GM18907 (cell line): Measurements from ENCODE around the gene ZNF322.

Source experiments
- ATAC-seq: cut with Tn5 transposase; IDR thresholded peaks from one replicate; pipeline ENCODE4 v1.9.1; 2021; ENCODE audit warnings: mild to moderate bottlenecking, moderate library complexity; ENCODE audit not compliant: unreplicated experiment

The ZNF322 gene

DNA sequence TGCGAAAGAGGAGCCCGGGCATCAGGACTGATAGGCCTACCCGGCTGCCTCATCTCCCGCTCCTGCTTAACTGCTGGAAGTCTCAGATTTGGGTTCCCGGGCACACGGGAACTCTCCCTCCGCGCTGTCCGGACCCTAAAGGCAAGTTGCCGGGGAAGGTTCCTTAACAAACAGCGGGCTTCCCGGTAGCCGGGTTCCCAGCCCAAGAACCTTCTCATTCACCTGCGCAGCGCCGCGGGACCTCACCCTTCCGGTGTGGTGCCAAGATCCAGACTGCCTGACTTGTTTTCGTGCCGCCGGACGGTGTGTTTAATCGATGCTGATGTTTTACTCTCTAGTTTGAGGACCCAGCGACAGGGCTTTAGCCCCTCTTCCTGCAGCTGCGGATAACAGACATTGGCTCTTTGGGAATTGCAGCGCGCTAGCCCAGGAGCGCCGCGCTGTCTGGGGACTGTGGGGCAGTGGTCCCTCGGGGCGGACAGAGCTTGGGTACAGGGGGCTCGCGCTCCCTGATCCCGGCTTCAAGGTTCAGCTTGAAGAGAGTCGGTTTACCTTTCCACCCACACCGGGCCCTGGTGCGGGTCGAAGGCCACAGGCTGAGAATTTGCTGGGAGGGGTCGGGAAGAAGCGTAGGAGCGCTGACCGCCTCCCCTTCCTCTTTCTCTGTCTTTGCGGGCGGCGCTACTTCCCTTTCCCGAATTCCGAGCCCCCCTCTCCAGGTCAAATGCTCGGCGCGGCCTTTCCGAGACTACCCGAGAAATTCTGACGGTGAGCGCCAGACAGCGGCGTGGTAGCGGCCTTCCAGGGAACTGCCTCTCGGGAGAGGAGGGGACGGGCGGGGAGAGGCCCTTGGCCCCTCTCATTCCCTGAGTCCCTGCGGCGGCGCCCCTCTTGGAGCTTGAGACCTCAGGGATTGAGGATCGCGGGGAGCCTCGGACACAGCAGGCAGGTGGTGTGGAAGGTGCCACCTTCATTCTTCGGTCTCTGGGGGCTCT is 45.6 kb downstream of the ZNF322 start:
- no peak for ATAC-seq

DNA sequence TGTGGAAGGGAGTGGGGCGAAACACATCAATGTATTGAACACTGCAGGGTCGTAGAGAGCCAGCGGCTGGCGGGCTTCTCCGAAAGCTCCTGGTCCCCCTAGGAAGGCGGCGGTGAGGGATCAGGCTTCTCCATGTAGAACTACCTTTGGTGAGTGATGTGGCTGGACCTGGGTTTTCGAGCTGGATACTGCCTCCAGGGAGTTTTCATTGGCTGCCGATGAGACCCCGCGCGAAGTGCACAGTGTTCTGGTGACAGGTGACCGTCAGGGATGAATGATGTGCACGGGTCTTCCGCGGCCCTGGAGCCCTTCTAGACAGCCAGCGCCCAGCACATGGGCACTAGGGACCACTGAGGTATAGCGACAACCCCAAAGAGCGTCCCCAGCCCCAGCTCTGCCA is 46.3 kb downstream of the ZNF322 start:
- ATAC-seq: no peak

DNA sequence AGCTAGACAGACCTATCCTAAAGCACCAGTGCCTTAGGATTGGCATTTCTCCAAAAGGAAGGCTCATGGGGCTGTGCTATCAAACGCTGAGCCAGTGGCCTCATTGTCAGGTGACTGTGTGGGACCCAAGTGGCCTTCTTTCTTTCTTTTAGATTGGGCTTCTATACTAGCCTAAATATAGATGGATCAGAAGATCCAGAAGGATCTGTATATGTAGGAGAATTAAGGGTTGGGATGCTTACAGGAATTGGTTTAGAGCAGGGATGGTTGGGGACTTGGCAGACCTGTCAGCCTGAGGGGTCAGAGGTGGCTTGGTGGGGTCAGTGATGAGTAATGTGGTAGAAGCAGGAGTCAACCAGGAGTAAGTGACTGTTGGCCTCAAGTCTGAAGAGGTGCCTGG is 47.9 kb downstream of the ZNF322 start:
- ATAC-seq: no peak

DNA sequence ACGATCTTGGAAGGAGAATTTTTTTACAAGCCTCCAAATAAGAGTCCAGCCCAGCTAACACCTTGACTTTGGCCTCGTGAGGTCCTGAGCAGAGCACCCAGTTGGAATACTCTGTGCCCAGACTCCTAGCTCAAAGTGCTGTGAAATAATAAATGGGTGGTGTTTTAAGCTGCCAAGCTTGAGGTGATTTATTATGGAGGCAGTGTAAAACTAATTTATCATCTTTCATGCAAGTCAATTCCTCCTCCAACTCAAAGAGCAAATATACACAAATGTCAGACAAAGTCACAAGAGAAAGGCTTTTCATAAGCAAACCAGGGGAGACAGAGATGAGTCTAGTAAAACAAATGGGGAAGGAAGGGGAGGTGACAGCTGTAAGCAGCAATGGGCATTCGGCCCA is 50.1 kb downstream of the ZNF322 start:
- no peak for ATAC-seq

DNA sequence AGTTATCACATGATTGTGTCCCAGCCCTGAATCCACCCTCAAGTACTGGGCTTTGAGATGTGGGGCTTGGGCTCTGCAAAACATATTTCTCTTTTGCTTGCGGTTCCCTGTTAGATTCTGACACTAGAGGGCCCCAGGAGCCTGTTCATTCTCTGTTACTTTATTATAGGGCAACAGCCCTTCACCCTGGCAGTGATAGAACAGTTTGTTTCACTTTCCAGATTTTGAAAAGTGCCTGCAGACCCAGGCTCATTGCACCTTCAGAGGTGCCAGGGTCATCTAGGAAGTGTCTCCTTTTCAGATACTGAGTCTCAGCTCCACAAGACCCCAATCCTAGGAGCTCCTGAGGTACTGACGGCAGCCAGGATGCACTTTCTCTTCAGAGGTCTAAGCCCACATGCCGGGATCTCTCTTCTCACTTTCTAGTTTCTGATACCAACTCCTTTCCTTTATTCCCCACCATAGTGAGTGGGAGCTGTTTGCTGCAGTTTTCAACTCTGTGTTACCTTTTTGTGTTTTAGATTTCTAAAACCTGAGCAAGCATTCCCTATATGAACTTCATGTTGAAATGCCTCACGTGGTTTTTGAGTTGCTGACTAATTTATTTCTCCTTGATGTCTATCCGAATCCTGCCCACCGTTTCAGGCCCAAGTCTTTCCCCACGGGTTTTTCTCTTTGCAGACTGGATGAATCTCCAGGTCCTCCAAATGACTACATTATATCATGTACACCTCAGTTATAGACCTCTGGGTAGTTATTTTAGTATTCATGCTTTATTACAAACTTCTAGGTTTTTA is 51.9 kb downstream of the ZNF322 start:
- peak; percentile 78 for ATAC-seq

DNA sequence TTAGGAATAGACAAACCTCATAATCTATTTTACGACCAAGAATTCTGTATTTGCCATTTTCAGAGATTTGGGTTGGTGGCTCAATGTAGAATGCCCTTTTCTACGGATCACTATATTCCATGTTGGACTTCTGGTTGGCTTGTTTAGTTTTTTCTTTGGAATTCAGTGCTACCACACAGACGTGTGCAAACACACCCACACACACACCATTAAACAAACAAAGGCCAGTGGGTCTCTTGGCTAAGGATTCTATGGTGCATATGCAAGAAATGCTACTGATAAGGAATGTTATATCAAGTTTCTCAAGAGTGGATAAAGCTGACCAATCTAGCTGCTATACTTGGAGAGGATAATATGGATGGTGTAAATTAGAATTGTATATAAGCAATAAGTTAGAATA is 54.7 kb downstream of the ZNF322 start:
- ATAC-seq: no peak

DNA sequence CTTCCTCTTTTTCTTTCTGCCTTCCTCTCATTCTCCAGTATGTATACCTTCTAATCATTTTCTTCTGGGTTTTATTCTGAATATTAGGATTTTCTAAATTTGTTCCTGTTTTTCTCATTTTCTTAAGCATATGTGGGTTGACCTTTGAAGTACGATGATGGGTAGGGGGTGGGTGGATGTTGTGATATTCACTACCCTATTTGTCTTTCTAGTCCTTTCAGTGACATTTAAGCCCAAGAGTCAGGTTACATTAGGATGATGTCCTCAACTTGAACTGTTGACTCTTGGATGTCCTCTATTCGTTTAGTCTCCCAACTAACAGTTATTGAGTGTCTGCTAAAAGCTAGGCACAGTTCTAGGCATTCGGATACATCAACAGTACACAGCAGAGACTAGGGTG is 55.5 kb downstream of the ZNF322 start:
- ATAC-seq: no peak

DNA sequence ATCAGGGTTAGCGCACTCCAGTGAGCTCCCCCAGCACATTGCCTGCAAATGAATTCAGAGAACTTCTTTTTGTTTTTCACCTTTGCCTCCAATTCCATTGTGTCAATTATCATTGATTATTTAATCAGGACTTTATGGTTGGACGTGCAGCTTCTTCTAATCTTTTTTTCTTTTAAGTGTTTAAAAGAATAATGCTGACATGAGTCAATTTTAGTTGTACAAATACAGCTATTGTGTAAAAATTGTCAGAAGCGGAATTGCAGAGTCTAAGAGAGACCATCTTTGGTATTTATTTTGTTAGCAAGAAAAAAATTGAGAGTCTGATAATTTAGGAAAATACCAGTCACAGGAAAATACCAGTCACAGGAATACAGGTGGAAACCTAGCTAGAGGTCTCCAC is 57.3 kb downstream of the ZNF322 start:
- ATAC-seq: no peak

DNA sequence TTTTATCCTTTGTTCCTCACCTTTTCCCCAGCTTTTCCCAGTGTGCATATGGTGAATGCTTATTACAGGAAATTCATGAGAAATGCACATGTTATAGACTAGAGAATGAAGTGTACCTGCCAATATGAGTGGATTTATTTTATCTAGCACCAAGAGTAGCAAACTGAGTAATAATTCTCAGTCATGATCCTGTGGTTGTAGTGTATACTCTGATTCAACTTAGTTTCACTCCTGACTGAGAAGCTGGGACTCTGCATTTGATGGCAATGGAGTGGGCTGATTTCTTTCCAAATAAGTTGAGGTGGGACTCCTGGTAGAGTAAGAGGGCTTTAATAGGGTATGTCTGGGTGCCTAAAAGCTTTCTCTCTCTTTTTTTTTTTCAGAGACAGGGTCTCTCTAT is 58.8 kb downstream of the ZNF322 start:
- ATAC-seq: no peak

DNA sequence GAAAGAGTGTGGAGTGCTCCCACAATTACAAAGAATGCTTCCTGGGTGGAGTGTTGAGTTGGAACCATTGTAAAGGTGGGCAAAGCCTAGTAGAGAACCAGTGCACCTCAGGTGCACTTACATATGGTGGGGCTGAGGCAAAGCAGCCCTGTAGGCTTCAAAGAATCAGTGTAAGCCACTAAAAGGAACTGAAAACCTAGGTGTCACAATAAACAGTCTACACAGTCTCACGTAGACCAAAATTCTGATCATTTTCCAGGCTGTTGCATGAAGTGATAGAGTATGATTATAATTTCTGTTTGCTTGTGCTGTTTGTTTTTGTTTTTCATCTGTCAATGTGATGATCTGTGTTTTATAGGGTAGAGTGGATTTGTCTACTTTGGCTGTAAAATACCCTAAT is 60.0 kb downstream of the ZNF322 start:
- no peak for ATAC-seq

DNA sequence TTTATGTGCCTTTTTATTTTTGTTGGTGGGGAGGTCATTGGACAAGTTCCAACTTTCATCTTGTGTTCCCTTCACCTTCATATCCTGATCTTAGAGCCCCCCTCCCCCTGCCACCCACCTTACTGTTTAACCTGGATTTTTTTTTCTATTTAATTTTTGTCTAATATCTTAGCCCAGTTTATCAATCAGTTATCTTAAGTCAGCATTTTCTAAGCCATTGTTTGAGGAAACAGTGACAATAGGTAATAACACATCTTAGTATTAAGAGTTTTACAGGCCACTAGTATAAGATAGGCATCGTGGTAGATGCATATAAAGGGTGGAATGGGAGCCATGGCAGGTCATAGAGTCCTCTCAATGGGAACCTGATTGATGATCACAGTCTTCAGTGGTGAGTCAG is 60.4 kb downstream of the ZNF322 start:
- ATAC-seq: no peak

DNA sequence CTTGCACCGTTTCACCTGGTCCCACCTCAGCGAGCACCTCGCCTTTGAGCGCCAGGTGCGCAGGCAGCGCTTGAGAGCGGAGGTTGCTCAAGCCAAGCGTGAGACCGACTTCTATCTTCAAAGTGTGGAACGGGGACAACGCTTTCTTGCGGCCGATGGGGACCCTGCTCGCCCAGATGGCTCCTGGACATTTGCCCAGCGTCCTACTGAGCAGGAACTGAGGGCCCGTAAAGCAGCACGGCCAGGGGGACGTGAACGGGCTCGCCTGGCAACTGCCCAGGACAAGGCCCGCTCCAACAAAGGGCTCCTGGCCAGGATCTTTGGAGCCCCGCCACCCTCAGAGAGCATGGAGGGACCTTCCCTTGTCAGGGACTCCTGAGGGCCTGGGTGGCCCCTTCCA is 61.3 kb downstream of the ZNF322 start:
- ATAC-seq: no peak

DNA sequence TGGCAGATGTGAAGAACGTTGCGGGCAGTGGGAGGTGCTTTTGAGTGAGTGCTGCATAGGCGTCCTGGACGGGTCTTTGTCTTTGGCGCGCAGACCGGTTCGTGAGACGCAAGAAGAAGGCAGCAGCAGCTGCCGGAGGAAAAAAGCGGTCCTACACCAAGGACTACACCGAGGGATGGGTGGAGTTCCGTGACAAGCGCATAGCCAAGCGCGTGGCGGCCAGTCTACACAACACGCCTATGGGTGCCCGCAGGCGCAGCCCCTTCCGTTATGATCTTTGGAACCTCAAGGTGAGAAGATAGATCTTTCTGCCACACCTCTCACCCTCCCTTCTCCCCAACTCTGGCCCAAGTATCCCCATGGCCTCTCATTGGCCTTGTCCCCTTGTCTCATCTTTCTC is 61.7 kb downstream of the ZNF322 start:
- ATAC-seq: no peak

DNA sequence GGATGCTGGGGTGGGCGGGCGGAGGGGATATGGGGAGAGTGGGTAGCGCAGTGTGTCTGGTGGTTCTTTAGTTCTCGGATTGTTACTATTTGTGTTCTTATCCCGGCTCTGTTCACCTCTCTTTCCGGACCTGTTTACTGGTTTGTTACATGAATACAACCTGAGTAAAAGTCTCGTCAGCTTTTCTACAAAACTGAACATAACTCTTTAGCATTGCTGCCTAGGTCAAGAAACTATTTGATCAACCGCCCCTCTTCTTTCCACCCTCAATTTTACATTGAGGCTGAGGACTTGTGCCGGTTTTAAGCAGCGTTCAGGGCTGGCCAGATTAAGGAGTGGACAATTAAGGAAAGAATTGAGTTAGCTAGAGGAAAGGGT is 62.2 kb downstream of the ZNF322 start:
- ATAC-seq: no peak

DNA sequence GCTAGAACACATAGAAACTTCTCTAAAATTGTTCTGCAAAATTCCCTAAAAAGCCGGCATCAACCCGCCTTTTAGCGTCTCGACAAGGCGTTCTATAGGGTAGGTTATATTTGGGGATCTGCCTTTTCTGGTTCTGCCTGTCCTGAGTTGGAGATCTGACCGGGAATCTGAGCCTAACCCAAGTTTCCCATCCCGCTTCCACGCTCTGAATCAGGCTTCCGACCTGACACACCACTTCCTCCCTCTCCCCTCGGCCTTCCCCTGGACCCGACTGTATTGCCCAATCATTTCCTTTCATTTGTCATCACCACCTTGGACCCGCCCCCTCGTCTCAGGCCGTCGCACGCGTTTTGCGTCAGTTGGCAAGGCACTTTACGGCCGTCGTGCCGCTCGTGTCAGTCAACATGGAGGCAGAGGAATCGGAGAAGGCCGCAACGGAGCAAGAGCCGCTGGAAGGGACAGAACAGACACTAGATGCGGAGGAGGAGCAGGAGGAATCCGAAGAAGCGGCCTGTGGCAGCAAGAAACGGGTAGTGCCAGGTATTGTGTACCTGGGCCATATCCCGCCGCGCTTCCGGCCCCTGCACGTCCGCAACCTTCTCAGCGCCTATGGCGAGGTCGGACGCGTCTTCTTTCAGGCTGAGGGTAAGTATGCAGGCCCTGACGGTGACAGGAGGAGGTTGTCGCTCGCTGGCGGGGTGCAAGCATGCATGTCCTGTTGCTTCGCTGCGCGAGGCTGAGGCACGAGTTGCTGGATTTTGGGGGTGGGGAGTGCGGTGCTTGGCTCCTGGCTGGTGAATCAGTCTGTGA is 62.8 kb downstream of the ZNF322 start, which contains the start of gene ABT1:
TSS of gene ABT1 (plus strand) at position 375 of the 810 bp plus-strand sequence. CDS start at position 405, 30 bp downstream.
- peak; percentile 80 for ATAC-seq

DNA sequence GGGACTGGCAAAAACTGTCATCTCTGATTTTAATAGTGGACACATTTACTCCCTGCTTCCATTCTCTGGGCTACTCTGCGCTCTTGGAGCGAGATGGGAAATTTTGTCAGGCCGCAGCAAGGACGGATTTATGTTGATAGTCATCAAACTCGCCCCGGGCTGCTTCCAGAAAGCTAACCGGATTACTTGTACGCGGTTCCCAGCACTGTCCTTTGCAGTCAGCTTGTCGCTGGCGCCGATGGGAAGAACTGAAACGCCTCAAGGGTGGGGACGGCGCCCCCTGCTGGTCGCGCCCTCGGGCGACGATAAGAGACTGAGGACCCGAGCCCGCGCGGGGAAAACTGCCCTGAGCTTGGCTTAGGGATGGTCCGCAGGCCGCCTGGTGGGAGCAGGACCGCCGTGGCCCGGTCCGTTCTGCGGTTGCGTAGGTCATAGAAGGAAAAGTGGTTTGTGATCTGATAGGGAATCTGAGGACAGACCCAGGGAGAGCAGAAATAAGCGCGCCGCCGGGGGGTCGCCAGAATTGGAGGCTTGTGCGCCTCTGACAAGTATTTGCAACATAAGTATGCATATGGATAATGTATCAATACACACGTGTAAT is 63.8 kb downstream of the ZNF322 start:
- peak; percentile 63 for ATAC-seq

DNA sequence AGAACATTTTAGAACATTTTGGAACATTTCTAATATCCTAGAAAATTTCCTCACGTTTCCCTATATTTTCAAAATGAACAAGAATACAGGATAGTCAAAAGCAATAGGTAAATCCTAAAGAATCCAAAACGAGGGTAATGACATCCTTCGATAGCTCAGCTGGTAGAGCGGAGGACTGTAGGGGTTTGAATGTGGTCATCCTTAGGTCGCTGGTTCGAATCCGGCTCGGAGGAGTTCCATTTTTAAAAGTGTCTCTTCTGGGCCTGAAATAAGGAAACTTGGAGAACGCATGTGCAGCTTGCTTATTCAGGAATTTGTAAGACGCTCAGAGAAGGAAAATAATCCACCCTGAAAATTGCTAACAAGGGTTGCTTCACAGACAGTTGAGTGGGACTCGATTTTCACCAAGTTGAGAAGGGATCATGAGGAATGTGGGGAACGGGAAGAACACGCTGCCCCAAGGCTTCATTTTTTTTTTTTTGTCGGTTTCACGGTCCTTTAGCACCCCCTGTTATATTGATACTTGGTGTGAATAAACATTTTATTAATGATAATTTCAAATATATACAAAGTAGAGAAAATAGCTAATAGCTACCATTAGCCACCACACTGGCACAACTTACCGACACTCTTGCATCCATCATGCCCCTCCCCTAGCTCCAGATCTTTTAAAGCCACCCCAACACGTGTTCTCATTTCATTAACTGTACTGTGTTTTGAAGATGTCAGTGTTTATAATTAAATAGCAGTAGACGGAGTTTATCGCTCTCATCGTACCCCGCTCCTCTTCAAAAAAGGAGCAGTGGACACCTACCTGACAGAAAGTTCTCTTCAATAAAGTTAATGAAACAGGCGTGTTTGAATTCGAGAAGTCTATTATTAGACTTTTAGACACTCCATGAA is 64.6 kb downstream of the ZNF322 start:
- no peak for ATAC-seq

DNA sequence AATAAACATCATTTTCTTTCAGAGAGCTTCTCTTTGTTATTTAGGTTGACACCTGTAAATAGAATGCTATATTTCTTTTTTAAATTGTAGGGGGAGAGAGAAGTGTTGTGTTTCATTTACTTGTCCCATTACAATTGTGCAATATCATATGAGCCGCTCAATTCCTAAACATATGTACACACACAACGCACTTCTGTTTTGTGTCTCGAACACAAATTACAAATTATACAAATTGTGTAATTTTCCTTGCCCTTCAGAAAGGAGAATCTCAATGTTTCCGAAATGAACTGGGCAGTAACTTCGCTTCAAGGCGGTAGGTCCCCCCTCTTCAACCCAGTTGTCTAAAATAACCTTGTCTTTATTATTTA is 65.4 kb downstream of the ZNF322 start:
- ATAC-seq: no peak

DNA sequence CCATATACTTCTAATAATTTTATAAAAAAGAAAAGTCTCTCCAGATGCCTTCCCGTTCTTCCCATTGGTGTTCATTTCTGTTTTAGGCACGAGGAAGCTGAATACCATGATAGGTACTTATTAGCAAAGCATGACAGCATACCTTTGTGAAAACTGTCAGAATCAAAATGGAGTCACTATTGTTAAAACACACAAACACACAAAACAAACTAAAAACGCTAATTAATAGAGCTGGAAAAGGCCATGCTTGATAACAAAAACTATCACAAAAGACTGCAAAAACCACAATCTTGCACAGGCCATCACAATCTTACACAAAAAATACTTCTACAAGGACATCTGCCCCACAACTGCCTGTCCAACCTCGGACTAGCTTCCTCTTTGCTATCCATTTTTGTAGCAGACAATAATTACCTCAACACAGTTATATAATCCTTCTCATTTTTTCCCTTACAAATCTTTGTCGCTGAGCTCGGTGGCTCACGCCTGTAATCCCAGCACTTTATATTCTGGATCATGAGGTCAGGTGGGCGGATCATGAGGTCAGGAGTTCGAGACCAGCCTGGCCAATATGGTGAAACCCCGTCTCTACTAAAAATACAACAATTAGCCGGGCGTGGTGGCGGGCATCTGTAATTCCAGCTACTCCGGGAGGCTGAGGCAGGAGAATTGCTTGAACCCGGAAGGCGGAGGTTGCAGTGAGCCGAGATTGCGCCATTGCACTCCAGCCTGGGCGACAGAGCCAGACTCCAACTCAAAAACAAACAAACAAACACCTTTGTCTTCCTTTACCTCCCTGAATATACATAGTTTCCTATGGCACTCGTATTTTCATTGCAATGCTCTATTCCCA is 66.0 kb downstream of the ZNF322 start:
- no peak for ATAC-seq
